ENCODE data around the gene SLITRK1.

The SLITRK1 gene

GRCh38 chr13:83876546-83876945 is 5.7 kb downstream of the SLITRK1 start:
- no peak for DNase-seq (ENCODE audit: low read depth in 1 of 2, low spot score in 1 of 2)

DNA sequence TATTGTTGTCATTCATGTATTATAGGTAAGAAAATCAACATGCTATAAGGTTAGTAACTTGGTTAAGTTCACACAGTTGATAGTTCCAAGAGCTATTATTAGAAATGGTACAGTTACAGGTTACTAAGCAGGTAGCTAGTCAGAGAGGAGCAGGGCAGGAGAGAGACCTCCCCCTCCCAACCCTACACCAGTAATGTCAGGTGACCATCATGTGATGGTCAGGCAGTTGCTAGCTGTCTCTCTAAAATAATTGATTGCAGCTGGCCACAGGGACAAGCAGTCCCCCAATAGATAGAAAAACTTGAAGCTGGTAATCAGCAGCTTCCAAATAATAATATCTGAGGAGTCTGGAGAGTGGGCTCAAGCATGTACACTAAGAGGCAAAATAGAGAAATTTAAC is 14.6 kb downstream of the SLITRK1 start:
- DNase-seq (ENCODE audit: low read depth in 1 of 2, low spot score in 1 of 2) = no peak

DNA sequence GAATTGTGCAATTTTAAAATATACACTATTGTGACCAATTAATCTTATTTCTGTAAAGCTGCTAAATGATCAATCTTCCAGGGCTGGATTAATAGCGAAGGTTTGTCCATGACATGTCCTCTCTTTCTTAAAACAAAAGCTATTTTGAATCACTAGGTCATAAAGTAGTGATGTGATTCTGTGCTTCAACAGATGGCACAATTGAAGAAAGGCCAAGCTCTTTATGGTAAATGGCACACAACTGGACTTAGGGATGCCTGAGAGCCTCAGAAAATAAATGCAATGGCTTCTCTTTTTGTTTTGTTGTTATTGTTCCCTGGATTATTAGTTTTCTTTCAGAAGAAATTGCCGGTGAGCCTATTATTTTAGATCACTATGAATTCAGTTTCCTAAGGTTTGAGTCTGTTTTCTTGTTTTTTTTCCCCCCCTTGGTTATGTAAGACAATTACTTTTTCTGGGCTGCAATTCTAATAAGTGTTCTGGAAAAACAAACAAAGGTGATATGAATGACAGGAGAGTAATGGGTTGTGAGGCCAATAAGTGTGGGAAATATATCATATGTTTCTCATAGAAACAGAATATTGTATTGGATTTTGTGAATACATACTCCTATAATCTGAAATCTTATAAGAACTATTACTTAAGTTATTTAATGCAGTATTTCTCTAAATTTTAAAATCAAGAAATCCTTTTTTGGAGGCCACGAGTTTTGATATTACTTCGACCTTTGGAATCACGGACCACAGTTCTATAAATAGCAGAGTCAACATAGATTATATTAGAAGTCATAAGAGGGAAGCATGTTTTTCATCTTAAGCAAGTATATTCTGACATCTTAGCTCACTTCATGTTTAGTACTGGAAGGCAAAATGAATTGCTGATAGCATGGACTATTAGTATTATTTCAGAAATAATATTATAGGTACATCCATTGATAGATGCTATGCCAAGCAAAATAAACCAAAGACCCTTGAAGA is 16.8 kb downstream of the SLITRK1 start:
- DNase-seq (ENCODE audit: low read depth in 1 of 2, low spot score in 1 of 2) = no peak

DNA sequence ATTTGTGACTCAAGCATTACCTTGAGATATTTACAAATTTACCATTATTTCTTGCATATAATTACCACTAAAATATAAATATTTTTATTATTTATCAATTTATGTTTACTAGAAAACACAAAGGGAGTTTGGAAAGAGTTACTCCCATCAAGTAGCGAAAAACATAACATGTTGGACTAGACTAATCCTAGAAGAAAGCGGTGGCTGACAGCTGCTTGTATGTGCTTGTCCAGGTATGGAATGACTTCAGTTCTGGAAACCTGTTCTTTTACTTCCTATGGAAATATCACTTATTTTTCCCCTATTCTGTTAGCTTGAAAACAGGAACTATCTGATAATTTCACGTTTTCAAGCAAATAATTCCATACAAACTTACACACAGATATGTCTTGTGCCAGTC is 28.5 kb downstream of the SLITRK1 start:
- no peak for DNase-seq (ENCODE audit: low read depth in 1 of 2, low spot score in 1 of 2)

- no peak for DNase-seq (ENCODE audit: low read depth in 1 of 2, low spot score in 1 of 2)
These were observed 37.2 kb downstream of the SLITRK1 start for GRCh38 chr13:83845106-83845505.

DNA sequence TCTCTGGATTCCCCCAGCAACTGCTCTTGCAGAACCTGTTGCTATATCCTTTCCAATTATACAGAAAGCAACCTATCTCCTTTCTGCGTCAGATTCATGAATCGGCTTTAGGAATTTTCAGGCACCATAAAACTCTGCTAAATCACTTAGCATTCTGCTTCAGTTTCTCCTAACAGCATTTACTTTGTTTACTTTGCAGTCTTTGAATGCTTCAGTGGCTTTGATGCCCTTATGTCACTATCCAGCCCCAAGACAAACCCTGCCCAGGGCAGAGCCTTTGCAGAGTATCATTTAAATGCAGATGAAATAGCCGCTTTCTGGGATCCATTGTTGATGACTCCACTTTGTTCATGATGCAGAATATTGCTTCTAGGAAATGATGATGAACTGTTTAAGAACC is 43.1 kb downstream of the SLITRK1 start:
- no peak for DNase-seq (ENCODE audit: low read depth in 1 of 2, low spot score in 1 of 2)

- DNase-seq (ENCODE audit: low read depth in 1 of 2, low spot score in 1 of 2) = no peak
These were observed 50.5 kb downstream of the SLITRK1 start for GRCh38 chr13:83831796-83832195.

DNA sequence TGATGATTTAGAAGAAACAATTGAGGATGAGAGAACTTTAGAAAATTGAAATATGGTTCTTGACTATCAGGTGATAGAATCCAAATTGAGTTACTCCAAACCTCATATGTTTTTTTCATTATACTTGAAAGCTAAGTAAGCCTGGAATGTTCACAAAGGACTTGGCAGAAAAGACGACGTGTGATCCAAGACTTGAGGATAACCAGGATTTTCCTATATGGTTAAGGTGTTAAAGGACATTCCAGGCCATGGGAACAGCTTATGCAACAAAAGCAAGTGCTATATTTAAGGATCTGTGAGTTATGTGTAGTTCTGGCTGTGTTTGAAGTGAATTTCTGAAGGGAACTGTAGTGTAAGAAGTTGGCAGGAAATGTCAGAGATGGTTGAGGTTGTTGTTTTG is 52.5 kb downstream of the SLITRK1 start:
- no peak for DNase-seq (ENCODE audit: low read depth in 1 of 2, low spot score in 1 of 2)

GRCh38 chr13:83827338-83827737 is 54.9 kb downstream of the SLITRK1 start:
- DNase-seq (ENCODE audit: low read depth in 1 of 2, low spot score in 1 of 2) = no peak
